ENCODE data around the gene PLEKHG4B. TPM values are rescaled to one million over a fixed set of nuclear protein-coding genes. Genes with fewer than 3 reads are reported as not detected.

PLEKHG4B gene
- total RNA-seq, 1 experiment from 2014 or later = 51.4 TPM

DNA sequence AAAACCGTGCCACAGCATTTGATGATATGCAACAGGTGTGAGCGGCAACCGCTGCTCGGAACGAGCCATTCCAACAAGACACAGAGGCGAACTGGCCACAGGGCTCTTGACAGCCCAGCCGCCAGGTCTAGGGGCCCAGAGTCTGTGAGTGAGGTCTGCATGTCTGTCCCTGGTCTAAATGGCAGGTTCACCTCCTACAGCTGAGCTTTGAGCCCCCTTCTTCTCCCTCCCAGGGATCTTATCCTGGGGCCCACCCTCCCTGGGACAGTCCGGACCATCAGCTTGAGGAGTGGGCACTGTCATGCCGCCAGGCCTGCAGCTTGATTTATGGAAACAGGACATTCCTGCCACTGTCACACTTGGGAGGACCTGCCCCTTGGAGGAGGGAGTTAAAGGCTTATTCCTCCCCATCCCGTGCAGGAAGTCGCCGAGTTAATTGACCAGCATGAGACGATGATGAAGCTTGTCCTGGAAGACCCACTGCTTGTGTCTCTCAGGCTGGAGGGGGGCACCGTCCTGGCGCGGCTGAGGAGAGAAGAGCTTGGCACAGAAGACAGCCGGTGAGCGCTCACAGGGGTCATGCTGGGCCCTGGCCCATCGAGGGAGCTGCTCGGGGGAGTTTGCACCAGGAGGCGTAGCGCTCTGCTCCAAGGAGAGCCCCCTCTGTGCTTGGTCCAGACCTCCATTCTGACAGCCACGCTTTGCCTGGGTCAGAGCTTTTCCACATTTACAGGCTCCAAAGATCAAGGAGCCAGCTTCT lies 63.9 kb downstream of the PLEKHG4B start:
- Mint-ChIP-seq H3K4me1 (peaks cover 13% of the 10 kb centered on the region), H3K27ac (peak overlapping the region; percentile 60; the same call in 1 of the 2 replicates), H3K36me3 (peaks cover 66% of the 10 kb centered on the region), H3K9me3 (no peaks in the 10 kb centered on the region), H3K27me3 (ENCODE audit: low read depth) (no peaks in the 10 kb centered on the region), H3K4me3 (no peak overlapping the region)
- ChIA-PET CTCF (no interaction called here), POLR2A (no interaction called here)
- TF ChIP-seq, protein P1, sequence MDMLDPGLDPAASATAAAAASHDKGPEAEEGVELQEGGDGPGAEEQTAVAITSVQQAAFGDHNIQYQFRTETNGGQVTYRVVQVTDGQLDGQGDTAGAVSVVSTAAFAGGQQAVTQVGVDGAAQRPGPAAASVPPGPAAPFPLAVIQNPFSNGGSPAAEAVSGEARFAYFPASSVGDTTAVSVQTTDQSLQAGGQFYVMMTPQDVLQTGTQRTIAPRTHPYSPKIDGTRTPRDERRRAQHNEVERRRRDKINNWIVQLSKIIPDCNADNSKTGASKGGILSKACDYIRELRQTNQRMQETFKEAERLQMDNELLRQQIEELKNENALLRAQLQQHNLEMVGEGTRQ (CRISPR knock-in tag; IDR thresholded peaks at IDR 0.05) = no peak
- TF ChIP-seq RORB (CRISPR knock-in tag; IDR thresholded peaks at IDR 0.05) (no peak), ZNF138 (CRISPR knock-in tag; conservative IDR thresholded peaks at IDR 0.05) (no peak), CREB1 (CRISPR knock-in tag; IDR thresholded peaks at IDR 0.05) (no peak), ZNF121 (CRISPR knock-in tag; IDR thresholded peaks at IDR 0.05) (no peak), ZNF671 (CRISPR knock-in tag; IDR thresholded peaks at IDR 0.05) (no peak)
- TF ChIP-seq, protein P2, sequence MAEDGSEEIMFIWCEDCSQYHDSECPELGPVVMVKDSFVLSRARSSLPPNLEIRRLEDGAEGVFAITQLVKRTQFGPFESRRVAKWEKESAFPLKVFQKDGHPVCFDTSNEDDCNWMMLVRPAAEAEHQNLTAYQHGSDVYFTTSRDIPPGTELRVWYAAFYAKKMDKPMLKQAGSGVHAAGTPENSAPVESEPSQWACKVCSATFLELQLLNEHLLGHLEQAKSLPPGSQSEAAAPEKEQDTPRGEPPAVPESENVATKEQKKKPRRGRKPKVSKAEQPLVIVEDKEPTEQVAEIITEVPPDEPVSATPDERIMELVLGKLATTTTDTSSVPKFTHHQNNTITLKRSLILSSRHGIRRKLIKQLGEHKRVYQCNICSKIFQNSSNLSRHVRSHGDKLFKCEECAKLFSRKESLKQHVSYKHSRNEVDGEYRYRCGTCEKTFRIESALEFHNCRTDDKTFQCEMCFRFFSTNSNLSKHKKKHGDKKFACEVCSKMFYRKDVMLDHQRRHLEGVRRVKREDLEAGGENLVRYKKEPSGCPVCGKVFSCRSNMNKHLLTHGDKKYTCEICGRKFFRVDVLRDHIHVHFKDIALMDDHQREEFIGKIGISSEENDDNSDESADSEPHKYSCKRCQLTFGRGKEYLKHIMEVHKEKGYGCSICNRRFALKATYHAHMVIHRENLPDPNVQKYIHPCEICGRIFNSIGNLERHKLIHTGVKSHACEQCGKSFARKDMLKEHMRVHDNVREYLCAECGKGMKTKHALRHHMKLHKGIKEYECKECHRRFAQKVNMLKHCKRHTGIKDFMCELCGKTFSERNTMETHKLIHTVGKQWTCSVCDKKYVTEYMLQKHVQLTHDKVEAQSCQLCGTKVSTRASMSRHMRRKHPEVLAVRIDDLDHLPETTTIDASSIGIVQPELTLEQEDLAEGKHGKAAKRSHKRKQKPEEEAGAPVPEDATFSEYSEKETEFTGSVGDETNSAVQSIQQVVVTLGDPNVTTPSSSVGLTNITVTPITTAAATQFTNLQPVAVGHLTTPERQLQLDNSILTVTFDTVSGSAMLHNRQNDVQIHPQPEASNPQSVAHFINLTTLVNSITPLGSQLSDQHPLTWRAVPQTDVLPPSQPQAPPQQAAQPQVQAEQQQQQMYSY (CRISPR knock-in tag; IDR thresholded peaks at IDR 0.05) = no peak
- TF ChIP-seq, protein P3, sequence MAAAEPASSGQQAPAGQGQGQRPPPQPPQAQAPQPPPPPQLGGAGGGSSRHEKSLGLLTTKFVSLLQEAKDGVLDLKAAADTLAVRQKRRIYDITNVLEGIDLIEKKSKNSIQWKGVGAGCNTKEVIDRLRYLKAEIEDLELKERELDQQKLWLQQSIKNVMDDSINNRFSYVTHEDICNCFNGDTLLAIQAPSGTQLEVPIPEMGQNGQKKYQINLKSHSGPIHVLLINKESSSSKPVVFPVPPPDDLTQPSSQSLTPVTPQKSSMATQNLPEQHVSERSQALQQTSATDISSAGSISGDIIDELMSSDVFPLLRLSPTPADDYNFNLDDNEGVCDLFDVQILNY (CRISPR knock-in tag; IDR thresholded peaks at IDR 0.05) = no peak
- ATAC-seq (no peak), DNase-seq (ENCODE audit: low spot score) (no peak)

- Mint-ChIP-seq H3K27me3 (ENCODE audit: low read depth) (no peaks in the 10 kb centered on the region), H3K27ac (peak overlapping the region; percentile 41; the same call in 1 of the 2 replicates), H3K4me1 (peaks cover 13% of the 10 kb centered on the region), H3K36me3 (peaks cover 66% of the 10 kb centered on the region), H3K9me3 (no peaks in the 10 kb centered on the region), H3K4me3 (no peak overlapping the region)
- ATAC-seq (no peak), DNase-seq (ENCODE audit: low spot score) (no peak)
- POLR2A ChIA-PET = no interaction called here
- CTCF ChIA-PET = interaction anchor here (1.9 kb wide), 1 partner anchor 32 kb away, joined by 5 read pairs; no protein-coding TSS in a partner anchor
- no peak for TF ChIP-seq TCF7 (CRISPR knock-in tag; IDR thresholded peaks at IDR 0.05; ENCODE audit: low read depth)
- no peak for TF ChIP-seq CDX4 (CRISPR knock-in tag; IDR thresholded peaks at IDR 0.05; ENCODE audit: borderline replicate concordance)
- TF ChIP-seq ZNF317 (CRISPR knock-in tag; IDR thresholded peaks at IDR 0.05; ENCODE audit: borderline replicate concordance, low read depth) = no peak
- TF ChIP-seq ATF6 (CRISPR knock-in tag; IDR thresholded peaks at IDR 0.05) = no peak
- no peak for TF ChIP-seq FOXK1 (CRISPR knock-in tag; IDR thresholded peaks at IDR 0.05)
- TF ChIP-seq, protein P4, sequence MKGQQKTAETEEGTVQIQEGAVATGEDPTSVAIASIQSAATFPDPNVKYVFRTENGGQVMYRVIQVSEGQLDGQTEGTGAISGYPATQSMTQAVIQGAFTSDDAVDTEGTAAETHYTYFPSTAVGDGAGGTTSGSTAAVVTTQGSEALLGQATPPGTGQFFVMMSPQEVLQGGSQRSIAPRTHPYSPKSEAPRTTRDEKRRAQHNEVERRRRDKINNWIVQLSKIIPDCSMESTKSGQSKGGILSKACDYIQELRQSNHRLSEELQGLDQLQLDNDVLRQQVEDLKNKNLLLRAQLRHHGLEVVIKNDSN (CRISPR knock-in tag; IDR thresholded peaks at IDR 0.05) = no peak
- TF ChIP-seq ERG (CRISPR knock-in tag; IDR thresholded peaks at IDR 0.05) = no peak
- no peak for TF ChIP-seq GRHL2 (CRISPR knock-in tag; IDR thresholded peaks at IDR 0.05; ENCODE audit: insufficient replicate concordance, severe bottlenecking)
- TF ChIP-seq ZNF423 (CRISPR knock-in tag; IDR thresholded peaks at IDR 0.05) = no peak
- no peak for TF ChIP-seq NR3C1 (CRISPR knock-in tag; conservative IDR thresholded peaks at IDR 0.05; ENCODE audit: low read depth)
- TF ChIP-seq, protein P5, sequence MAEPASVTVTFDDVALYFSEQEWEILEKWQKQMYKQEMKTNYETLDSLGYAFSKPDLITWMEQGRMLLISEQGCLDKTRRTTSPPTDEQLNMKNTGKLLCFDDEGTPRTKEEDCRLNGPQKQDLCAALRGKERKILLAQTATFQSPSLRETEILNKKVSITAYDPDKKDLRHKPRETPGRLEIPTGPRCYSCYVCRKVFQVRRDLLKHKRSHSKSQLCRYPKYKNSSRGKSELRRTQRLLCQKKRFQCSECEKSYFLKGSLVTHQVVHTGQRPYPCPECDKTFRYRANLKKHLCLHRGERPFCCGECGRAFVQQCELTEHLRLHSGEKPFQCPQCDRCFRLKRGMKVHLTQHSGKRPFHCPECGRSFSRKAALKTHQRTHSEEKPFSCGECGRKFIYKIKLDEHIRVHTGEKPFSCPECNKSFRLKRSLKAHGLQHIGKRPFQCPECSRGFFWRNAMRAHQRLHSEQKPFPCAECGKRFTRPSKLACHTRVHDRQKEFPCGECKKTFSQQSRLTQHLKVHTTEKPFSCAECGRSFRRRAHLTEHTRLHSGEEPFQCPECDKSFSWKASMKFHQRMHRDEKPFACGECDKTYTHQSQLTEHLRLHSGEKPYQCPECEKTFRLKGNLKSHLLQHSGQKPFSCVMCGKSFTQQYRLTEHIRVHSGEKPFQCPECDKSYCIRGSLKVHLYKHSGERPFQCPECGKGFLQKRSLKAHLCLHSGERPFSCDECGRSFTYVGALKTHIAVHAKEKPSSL (CRISPR knock-in tag; conservative IDR thresholded peaks at IDR 0.05) = no peak
- no peak for TF ChIP-seq OVOL2 (CRISPR knock-in tag; IDR thresholded peaks at IDR 0.05; ENCODE audit: borderline replicate concordance)
- TF ChIP-seq FOXJ3 (CRISPR knock-in tag; IDR thresholded peaks at IDR 0.05; ENCODE audit: borderline replicate concordance) = no peak
Observed at GRCh38 chr5:156411-157072, 64.6 kb downstream of the PLEKHG4B start.

Measured in WTC11 (cell line).